ENCODE data around the gene SFRP2. TPM values are rescaled to one million over a fixed set of nuclear protein-coding genes. Genes with fewer than 3 reads are reported as not detected.

Gene SFRP2
- total and polyA plus RNA-seq, 10 of the 15 experiments (the other 5 are each of a cell fraction or from before 2014, with no cell fraction given): 0.11 to 0.33 (median 0.16) TPM; not detected in 7

DNA sequence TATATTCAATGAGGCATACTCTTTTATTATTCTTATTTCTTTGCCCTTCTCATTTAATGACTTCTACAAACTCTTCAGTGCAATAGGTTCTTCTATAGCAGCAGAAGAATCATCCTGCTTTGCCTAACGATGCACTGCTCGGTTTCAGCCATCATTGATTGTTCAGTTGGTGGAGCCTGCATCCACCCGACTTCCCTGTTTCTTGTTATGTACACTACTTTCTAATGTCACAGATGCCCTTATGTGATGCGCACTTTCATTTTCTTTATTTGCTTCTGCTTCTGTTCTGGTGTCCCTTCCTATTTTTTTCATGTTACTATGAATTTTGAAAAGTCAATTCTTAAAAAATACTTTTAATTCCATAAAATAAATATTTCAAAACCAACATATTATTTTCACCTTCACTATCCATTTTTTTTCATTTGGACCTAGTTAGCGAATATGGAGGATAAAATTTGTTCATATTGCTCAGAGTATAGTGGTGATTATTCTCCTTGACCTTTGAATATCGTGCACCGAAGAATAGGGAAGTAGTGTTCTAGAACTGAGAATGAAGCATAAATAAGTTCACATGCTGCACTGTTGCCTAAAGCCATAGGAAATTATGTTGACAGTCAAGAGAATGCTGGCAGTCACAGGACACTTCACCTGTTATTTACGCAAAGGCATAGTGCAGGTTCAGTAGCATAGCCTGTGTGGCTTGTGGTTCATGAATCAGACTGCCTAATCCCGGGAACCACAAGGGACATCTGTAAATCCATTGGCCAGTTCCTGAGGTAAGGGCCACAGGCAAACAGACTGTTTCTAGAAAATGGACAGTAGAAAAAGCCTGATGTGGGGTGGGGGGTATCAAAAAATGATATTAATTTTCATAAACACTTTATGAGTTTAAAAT, 21.3 kb upstream of the SFRP2 start:
- H3K79me2 ChIP-seq (ENCODE audit: control insufficient read depth, insufficient read depth, low read length): no peaks in the 10 kb centered on the region
- no peaks in the 10 kb centered on the region; the same call in 2 of the 3 replicates for H3K9me3 ChIP-seq (replicated peaks; ENCODE audit: control insufficient read depth, insufficient read depth, low read length)
- ATAC-seq (no peak), FAIRE-seq (no peak), DNase-seq (ENCODE audit: low read depth, low spot score) (no peak)
- no peak overlapping the region for H2AFZ ChIP-seq (ENCODE audit: control insufficient read depth, low read depth, low read length)
- ChIA-PET CTCF (no interaction called here), SMC1A (ENCODE audit: uncharacterized antibody, unreplicated experiment) (no interaction called here), RAD21 (ENCODE audit: unreplicated experiment) (no interaction called here), POLR2A (no interaction called here)
- no peak overlapping the region for H3K27ac ChIP-seq (ENCODE audit: control insufficient read depth, insufficient read depth)
- no peak overlapping the region for H3K4me2 ChIP-seq (ENCODE audit: control insufficient read depth, insufficient read depth)
- in situ Hi-C loops (cut with MboI): no loop called here
- BruUV-seq (replicated peaks): no TSS peak
- H3K27me3 ChIP-seq (replicated peaks in 1 of 2; ENCODE audit: control insufficient read depth in 2 of 2, insufficient read depth in 2 of 2, low read length in 1 of 2): no peaks in the 10 kb centered on the region
- intact Hi-C loops (cut with micrococcal nuclease; ENCODE audit: unreplicated experiment): no loop called here
- no peaks in the 10 kb centered on the region for H3K4me1 ChIP-seq (ENCODE audit: control insufficient read depth, insufficient read depth, low read length)
- WGBS (ENCODE audit: insufficient coverage, insufficient replicate concordance, low lambda C conversion rate, missing lambda C conversion rate): 44% methylated on average over 9 of the region's 9 CpGs
- H4K20me1 ChIP-seq (ENCODE audit: control insufficient read depth, insufficient read depth): no peaks in the 10 kb centered on the region
- no peak overlapping the region for H3K9ac ChIP-seq (ENCODE audit: control insufficient read depth, insufficient read depth, low read length)
- H3K36me3 ChIP-seq (ENCODE audit: control insufficient read depth in 2 of 2, insufficient read depth in 2 of 2, low read length in 1 of 2): no peaks in the 10 kb centered on the region
- H3K4me3 ChIP-seq: no peak overlapping the region
- TF ChIP-seq, protein P1, sequence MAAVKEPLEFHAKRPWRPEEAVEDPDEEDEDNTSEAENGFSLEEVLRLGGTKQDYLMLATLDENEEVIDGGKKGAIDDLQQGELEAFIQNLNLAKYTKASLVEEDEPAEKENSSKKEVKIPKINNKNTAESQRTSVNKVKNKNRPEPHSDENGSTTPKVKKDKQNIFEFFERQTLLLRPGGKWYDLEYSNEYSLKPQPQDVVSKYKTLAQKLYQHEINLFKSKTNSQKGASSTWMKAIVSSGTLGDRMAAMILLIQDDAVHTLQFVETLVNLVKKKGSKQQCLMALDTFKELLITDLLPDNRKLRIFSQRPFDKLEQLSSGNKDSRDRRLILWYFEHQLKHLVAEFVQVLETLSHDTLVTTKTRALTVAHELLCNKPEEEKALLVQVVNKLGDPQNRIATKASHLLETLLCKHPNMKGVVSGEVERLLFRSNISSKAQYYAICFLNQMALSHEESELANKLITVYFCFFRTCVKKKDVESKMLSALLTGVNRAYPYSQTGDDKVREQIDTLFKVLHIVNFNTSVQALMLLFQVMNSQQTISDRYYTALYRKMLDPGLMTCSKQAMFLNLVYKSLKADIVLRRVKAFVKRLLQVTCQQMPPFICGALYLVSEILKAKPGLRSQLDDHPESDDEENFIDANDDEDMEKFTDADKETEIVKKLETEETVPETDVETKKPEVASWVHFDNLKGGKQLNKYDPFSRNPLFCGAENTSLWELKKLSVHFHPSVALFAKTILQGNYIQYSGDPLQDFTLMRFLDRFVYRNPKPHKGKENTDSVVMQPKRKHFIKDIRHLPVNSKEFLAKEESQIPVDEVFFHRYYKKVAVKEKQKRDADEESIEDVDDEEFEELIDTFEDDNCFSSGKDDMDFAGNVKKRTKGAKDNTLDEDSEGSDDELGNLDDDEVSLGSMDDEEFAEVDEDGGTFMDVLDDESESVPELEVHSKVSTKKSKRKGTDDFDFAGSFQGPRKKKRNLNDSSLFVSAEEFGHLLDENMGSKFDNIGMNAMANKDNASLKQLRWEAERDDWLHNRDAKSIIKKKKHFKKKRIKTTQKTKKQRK (IDR thresholded peaks at IDR 0.05; ENCODE audit: low read depth, low read length): no peak
- no peak for TF ChIP-seq ZNF622 (IDR thresholded peaks at IDR 0.05)
- no peak for TF ChIP-seq ZNF384 (IDR thresholded peaks at IDR 0.05; ENCODE audit: borderline replicate concordance, low read depth, low read length)
- TF ChIP-seq, protein P2, sequence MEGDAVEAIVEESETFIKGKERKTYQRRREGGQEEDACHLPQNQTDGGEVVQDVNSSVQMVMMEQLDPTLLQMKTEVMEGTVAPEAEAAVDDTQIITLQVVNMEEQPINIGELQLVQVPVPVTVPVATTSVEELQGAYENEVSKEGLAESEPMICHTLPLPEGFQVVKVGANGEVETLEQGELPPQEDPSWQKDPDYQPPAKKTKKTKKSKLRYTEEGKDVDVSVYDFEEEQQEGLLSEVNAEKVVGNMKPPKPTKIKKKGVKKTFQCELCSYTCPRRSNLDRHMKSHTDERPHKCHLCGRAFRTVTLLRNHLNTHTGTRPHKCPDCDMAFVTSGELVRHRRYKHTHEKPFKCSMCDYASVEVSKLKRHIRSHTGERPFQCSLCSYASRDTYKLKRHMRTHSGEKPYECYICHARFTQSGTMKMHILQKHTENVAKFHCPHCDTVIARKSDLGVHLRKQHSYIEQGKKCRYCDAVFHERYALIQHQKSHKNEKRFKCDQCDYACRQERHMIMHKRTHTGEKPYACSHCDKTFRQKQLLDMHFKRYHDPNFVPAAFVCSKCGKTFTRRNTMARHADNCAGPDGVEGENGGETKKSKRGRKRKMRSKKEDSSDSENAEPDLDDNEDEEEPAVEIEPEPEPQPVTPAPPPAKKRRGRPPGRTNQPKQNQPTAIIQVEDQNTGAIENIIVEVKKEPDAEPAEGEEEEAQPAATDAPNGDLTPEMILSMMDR (IDR thresholded peaks at IDR 0.05 in 2 of 3, conservative IDR thresholded peaks at IDR 0.05 in 1 of 3; ENCODE audit: control insufficient read depth in 2 of 3, extremely low read depth in 1 of 3, insufficient read depth in 1 of 3, low read depth in 3 of 3, low read length in 3 of 3): no peak
